ENCODE measurements around the gene COPS7A. TPM values are rescaled to one million over a fixed set of nuclear protein-coding genes. Genes with fewer than 3 reads are reported as not detected.

The COPS7A gene
- total and polyA plus RNA-seq, 2 donors (not counting 1 experiment from before 2014, with no cell fraction given) = 79.1 to 114 TPM

DNA sequence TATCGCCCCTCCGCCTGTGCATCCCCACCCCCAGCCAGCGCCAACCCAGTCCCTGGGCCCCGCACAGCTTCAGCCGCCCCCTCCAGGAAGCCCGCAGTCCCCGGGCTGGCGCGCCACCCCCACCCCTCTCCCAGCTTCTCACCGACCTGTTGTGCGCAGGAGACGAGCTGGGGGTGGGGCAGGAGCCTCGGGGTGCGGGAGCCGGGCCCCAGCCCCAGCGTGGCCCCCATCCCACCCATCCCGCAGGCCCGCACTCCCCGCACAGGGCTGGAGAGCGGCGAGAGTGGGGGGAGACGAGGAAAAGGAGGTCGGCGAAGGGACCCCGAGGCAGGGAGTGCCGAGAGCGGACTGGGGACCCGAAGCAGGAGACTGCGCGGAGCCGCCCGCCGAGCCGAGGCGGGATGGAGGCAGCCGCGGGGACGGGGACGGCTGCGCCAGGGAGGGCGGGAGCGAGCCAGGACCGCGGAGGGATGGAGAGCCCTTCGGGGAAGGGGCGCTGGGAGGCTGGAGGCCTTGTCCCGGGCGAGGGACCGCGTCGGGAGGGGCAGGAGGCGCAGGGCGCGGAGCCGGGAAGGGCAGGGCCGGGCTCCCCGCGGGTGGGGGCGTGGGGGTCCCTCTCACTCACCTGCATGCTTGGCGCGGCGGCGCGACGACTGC is 23.7 kb upstream of the COPS7A start:
- peak overlapping the region; percentile 32 for H3K9ac ChIP-seq (ENCODE audit: insufficient read depth, low read length)
- TF ChIP-seq, protein P1, sequence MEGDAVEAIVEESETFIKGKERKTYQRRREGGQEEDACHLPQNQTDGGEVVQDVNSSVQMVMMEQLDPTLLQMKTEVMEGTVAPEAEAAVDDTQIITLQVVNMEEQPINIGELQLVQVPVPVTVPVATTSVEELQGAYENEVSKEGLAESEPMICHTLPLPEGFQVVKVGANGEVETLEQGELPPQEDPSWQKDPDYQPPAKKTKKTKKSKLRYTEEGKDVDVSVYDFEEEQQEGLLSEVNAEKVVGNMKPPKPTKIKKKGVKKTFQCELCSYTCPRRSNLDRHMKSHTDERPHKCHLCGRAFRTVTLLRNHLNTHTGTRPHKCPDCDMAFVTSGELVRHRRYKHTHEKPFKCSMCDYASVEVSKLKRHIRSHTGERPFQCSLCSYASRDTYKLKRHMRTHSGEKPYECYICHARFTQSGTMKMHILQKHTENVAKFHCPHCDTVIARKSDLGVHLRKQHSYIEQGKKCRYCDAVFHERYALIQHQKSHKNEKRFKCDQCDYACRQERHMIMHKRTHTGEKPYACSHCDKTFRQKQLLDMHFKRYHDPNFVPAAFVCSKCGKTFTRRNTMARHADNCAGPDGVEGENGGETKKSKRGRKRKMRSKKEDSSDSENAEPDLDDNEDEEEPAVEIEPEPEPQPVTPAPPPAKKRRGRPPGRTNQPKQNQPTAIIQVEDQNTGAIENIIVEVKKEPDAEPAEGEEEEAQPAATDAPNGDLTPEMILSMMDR (conservative IDR thresholded peaks at IDR 0.05 in 1 of 2, IDR thresholded peaks at IDR 0.05 in 1 of 2; ENCODE audit: low read depth in 1 of 2, low read length in 2 of 2) = no peak
- no peak for TF ChIP-seq EZH2 (IDR thresholded peaks at IDR 0.05; ENCODE audit: low read length, missing control alignments)
- H3K27ac ChIP-seq (ENCODE audit: insufficient read depth, low read length) = no peak overlapping the region
- no peaks in the 10 kb centered on the region for H3K79me2 ChIP-seq (ENCODE audit: control insufficient read depth, insufficient read depth, low read length)
- H3K4me2 ChIP-seq (ENCODE audit: extremely low read depth, insufficient read depth, low read length) = peak overlapping the region; percentile 66
- no peaks in the 10 kb centered on the region for H3K9me3 ChIP-seq (ENCODE audit: control insufficient read depth, insufficient read depth, low read depth, low read length)
- H4K20me1 ChIP-seq (ENCODE audit: control insufficient read depth, extremely low read depth, insufficient read depth, low read length) = no peaks in the 10 kb centered on the region
- H2AFZ ChIP-seq (ENCODE audit: low read length) = peak overlapping the region; percentile 26
- peaks cover 40% of the 10 kb centered on the region for H3K27me3 ChIP-seq (ENCODE audit: control insufficient read depth, insufficient read depth, low read length)
- H3K4me3 ChIP-seq (replicated peaks in 1 of 4; ENCODE audit: control extremely low read depth in 1 of 4, insufficient read depth in 1 of 4, low read depth in 3 of 4, low read length in 4 of 4) = peak overlapping the region; percentile 19 to 65 (median 48)
- no peak for DNase-seq (ENCODE audit: low read depth in 2 of 2)
- no peaks in the 10 kb centered on the region for H3K36me3 ChIP-seq (ENCODE audit: control insufficient read depth, insufficient read depth, low read length)
- H3K4me1 ChIP-seq (ENCODE audit: control insufficient read depth, extremely low read depth, insufficient read depth, low read length) = peaks cover 6% of the 10 kb centered on the region

DNA sequence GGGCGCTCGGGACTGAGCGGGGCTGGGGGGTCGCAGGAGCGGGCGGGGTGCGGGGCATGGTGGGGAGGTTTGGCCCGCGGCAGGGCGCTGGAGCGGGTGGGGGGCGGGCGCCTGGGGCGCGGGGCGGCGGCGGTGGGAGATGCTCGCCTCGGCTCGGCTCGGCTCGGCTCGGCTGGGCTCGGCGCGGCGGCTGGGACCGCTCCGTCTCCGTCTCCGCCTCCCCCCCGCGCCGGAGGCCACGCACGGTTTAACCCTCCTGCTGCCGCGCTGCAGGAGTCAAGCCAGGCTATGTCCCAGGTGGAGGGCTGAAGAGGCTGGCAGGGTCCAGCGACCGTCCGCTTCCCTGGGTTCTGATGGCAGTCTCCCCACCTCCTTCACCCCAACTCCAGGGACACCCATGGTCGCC is 23.2 kb upstream of the COPS7A start, which contains the start of gene PIANP:
Gene PIANP (minus strand): TSS at position 170 of the 406 bp plus-strand sequence. CDS start 2,754 bp downstream, outside the sequence.
- H3K4me3 ChIP-seq (replicated peaks in 1 of 4; ENCODE audit: control extremely low read depth in 1 of 4, insufficient read depth in 1 of 4, low read depth in 3 of 4, low read length in 4 of 4) = peak within 1 kb of the TSS; percentile 19 to 65 (median 53)
- H3K4me1 ChIP-seq (ENCODE audit: control insufficient read depth, extremely low read depth, insufficient read depth, low read length) = peaks cover 6% of the 10 kb centered on the region
- no peak within 1 kb of the TSS for H3K27ac ChIP-seq (ENCODE audit: insufficient read depth, low read length)
- TF ChIP-seq, protein P1 (conservative IDR thresholded peaks at IDR 0.05 in 1 of 2, IDR thresholded peaks at IDR 0.05 in 1 of 2; ENCODE audit: low read depth in 1 of 2, low read length in 2 of 2) = no peak
- TF ChIP-seq EZH2 (IDR thresholded peaks at IDR 0.05; ENCODE audit: low read length, missing control alignments) = no peak
- no peaks in the 10 kb centered on the region for H3K9me3 ChIP-seq (ENCODE audit: control insufficient read depth, insufficient read depth, low read depth, low read length)
- H3K36me3 ChIP-seq (ENCODE audit: control insufficient read depth, insufficient read depth, low read length) = no peaks in the 10 kb centered on the region
- H3K9ac ChIP-seq (ENCODE audit: insufficient read depth, low read length) = peak within 1 kb of the TSS; percentile 32
- no peaks in the 10 kb centered on the region for H4K20me1 ChIP-seq (ENCODE audit: control insufficient read depth, extremely low read depth, insufficient read depth, low read length)
- peak within 1 kb of the TSS; percentile 85 for H2AFZ ChIP-seq (ENCODE audit: low read length)
- peak in 1 of 2 donors; percentile 34 for DNase-seq (ENCODE audit: low read depth in 2 of 2)
- H3K4me2 ChIP-seq (ENCODE audit: extremely low read depth, insufficient read depth, low read length) = peak within 1 kb of the TSS; percentile 87
- peaks cover 40% of the 10 kb centered on the region for H3K27me3 ChIP-seq (ENCODE audit: control insufficient read depth, insufficient read depth, low read length)
- H3K79me2 ChIP-seq (ENCODE audit: control insufficient read depth, insufficient read depth, low read length) = no peaks in the 10 kb centered on the region

DNA sequence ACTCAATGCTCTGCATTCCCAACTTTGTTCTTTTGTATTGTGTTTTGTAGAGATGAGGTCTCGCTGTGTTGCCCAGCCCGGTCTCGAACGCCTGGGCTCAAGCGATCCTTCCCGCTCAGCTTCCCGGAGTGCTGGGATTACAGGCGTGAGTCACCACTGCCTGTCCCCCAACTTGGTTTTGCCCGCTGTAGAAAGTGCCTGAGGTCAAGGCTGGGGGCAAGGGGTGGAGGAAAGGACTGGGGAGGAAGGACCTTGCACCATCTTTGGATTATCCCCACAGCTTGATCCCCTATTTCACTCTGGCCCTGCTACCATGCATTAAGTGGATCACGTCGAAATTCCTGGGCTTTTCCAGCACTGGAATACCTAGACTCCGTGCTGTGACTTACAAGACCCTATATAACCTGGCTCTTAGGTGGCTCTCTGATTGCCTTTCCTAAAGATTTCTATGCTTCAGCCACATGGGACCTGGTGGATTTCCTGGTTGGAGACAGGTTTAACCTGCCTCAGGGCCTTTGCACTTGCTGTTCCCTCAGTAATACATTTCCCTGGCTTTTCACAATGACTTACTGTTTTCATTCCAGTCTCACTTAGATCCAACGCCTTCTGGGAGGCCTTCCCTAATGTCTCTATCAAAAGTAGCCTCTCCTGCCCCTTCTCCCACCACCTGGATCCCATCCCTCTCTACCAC is 22.6 kb upstream of the COPS7A start:
- H3K9me3 ChIP-seq (ENCODE audit: control insufficient read depth, insufficient read depth, low read depth, low read length) = no peaks in the 10 kb centered on the region

More for the DNA sequence above, 22.6 kb upstream of the COPS7A start:
- H3K79me2 ChIP-seq (ENCODE audit: control insufficient read depth, insufficient read depth, low read length) = no peaks in the 10 kb centered on the region
- no peaks in the 10 kb centered on the region for H3K36me3 ChIP-seq (ENCODE audit: control insufficient read depth, insufficient read depth, low read length)
- no peak overlapping the region for H3K27ac ChIP-seq (ENCODE audit: insufficient read depth, low read length)
- DNase-seq (ENCODE audit: low read depth in 2 of 2) = no peak
- H3K4me1 ChIP-seq (ENCODE audit: control insufficient read depth, extremely low read depth, insufficient read depth, low read length) = peaks cover 6% of the 10 kb centered on the region
- no peak overlapping the region for H3K9ac ChIP-seq (ENCODE audit: insufficient read depth, low read length)
- peaks cover 40% of the 10 kb centered on the region for H3K27me3 ChIP-seq (ENCODE audit: control insufficient read depth, insufficient read depth, low read length)
- no peaks in the 10 kb centered on the region for H4K20me1 ChIP-seq (ENCODE audit: control insufficient read depth, extremely low read depth, insufficient read depth, low read length)
- peak overlapping the region; percentile 87 for H3K4me2 ChIP-seq (ENCODE audit: extremely low read depth, insufficient read depth, low read length)
- peak; percentile 52 for TF ChIP-seq EZH2 (IDR thresholded peaks at IDR 0.05; ENCODE audit: low read length, missing control alignments)
- TF ChIP-seq, protein P1 (conservative IDR thresholded peaks at IDR 0.05 in 1 of 2, IDR thresholded peaks at IDR 0.05 in 1 of 2; ENCODE audit: low read depth in 1 of 2, low read length in 2 of 2) = no peak
- peak overlapping the region; percentile 85 for H2AFZ ChIP-seq (ENCODE audit: low read length)
- H3K4me3 ChIP-seq (replicated peaks in 1 of 4; ENCODE audit: control extremely low read depth in 1 of 4, insufficient read depth in 1 of 4, low read depth in 3 of 4, low read length in 4 of 4) = peak overlapping the region in 3 of 4 experiments; percentile 46 to 60 (median 54)
